ENCODE results near the gene NFKB2. TPM values are rescaled to one million over a fixed set of nuclear protein-coding genes. Genes with fewer than 3 reads are reported as not detected.

The NFKB2 gene
- total RNA-seq, 1 donor from 2014 or later: 622 TPM

GRCh38 chr10:102450374-102451104 is 55.0 kb downstream of the NFKB2 start:
- no peak for TF ChIP-seq CTCF (IDR thresholded peaks at IDR 0.05)
- POLR2A ChIA-PET: interaction anchor here (0.6 to 6.2 kb wide), 22 partner anchors 10 to 329 kb away, joined by 3 to 104 read pairs (median 5); partner anchors contain the start of genes ACTR1A, CUEDC2, FBXL15 and GBF1
- H3K9me3 Mint-ChIP-seq: no peaks in the 10 kb centered on the region
- peaks cover 24% of the 10 kb centered on the region for H3K4me1 Mint-ChIP-seq
- peak; percentile 84 for DNase-seq
- peak overlapping the region; percentile 92 for H3K4me3 Mint-ChIP-seq
- H3K36me3 Mint-ChIP-seq (ENCODE audit: low read depth): peaks cover 21% of the 10 kb centered on the region
- intact Hi-C loops (cut with micrococcal nuclease): loop anchor here (1.0 kb wide), 4 partner anchors 11 to 56 kb away; partner anchors contain the start of gene ACTR1A
- H3K27ac Mint-ChIP-seq: peak overlapping the region; percentile 94
- CTCF ChIA-PET: interaction anchor here (0.6 to 2.1 kb wide), 6 partner anchors 16 to 220 kb away, joined by 3 to 10 read pairs (median 4); partner anchors contain the start of gene CUEDC2
- peak; percentile 82 for ATAC-seq (ENCODE audit: low read depth)
- H3K27me3 Mint-ChIP-seq: no peaks in the 10 kb centered on the region

- Mint-ChIP-seq H3K36me3 (ENCODE audit: low read depth) (peaks cover 24% of the 10 kb centered on the region), H3K9me3 (no peaks in the 10 kb centered on the region), H3K4me1 (peaks cover 24% of the 10 kb centered on the region), H3K27ac (peak within 1 kb of the TSS; percentile 75), H3K4me3 (peak within 1 kb of the TSS; percentile 79), H3K27me3 (no peaks in the 10 kb centered on the region)
- intact Hi-C loops (cut with micrococcal nuclease): no loop called here
- DNase-seq (no peak), ATAC-seq (ENCODE audit: low read depth) (no peak)
- ChIA-PET CTCF (interaction anchor here (1.0 to 2.1 kb wide), 4 partner anchors 16 to 221 kb away, joined by 3 to 10 read pairs (median 4); partner anchors contain the start of gene CUEDC2), POLR2A (interaction anchor here (0.6 to 6.2 kb wide), 17 partner anchors 10 to 629 kb away, joined by 3 to 104 read pairs (median 9); partner anchors contain the start of genes ACTR1A, CUEDC2, FBXL15 and NFKB2)
- TF ChIP-seq CTCF (IDR thresholded peaks at IDR 0.05): no peak
Measured at GRCh38 chr10:102451105-102451969, 55.8 kb downstream of the NFKB2 start, which contains the start of gene C10orf95. Gene C10orf95, minus strand, starts transcription at chr10:102451543. Its CDS starts 450 bp downstream, at chr10:102451093.

Other genes starting within 250 kb of the NFKB2 start
- 95.1 and 106 TPM in 2 replicates for gene NOLC1, start 243.3 kb upstream of the NFKB2 start, total RNA-seq
- gene ELOVL3, start 169.4 kb upstream of the NFKB2 start, total RNA-seq: not detected in 2 replicates
- not detected in 2 replicates for gene PITX3, start 154.2 kb upstream of the NFKB2 start, total RNA-seq
- gene GBF1, start 150.2 kb upstream of the NFKB2 start, total RNA-seq: 40.8 and 44.3 TPM in 2 replicates
- 1.4 and 1.5 TPM in 2 replicates for gene PSD, start 23.1 kb downstream of the NFKB2 start, total RNA-seq
- gene FBXL15, start 25.1 kb downstream of the NFKB2 start, total RNA-seq: 15.7 and 18.9 TPM in 2 replicates
- gene CUEDC2, start 36.9 kb downstream of the NFKB2 start, total RNA-seq: 43.7 and 46.0 TPM in 2 replicates
- 0.35 and 0.51 TPM in 2 replicates for gene C10orf95, start 55.8 kb downstream of the NFKB2 start, total RNA-seq
- 55.1 and 71.9 TPM in 2 replicates for gene ACTR1A, start 107.0 kb downstream of the NFKB2 start, total RNA-seq
- gene SUFU, start 108.3 kb downstream of the NFKB2 start, total RNA-seq: 5.7 and 7.4 TPM in 2 replicates
- gene TRIM8, start 248.8 kb downstream of the NFKB2 start, total RNA-seq: 48.2 and 52.5 TPM in 2 replicates

All from activated B cell treated with CpG ODN at 0.5 μM for 24 hours (primary cell).